SIG-M5 treated with dmso at 0.1 percent for 504 hours (cell line): ENCODE measurements around the gene GJA3.

Experiments used
- DNase-seq: peaks from one replicate; lab custom pipeline; 2025; ENCODE audit not compliant: unreplicated experiment; lab: John Stamatoyannopoulos, UW

GJA3 gene

GRCh38 chr13:20090349-20090748, 70.5 kb downstream of the GJA3 start:
- no peak for DNase-seq
